ENCODE results near the gene ST6GALNAC6. TPM values are rescaled to one million over a fixed set of nuclear protein-coding genes. Genes with fewer than 3 reads are reported as not detected.
A peak's percentile ranks its signal among the peaks of the same experiment; 100 is the strongest.

The ST6GALNAC6 gene
- total RNA-seq, 1 donor from 2014 or later, result 48.9 TPM

DNA sequence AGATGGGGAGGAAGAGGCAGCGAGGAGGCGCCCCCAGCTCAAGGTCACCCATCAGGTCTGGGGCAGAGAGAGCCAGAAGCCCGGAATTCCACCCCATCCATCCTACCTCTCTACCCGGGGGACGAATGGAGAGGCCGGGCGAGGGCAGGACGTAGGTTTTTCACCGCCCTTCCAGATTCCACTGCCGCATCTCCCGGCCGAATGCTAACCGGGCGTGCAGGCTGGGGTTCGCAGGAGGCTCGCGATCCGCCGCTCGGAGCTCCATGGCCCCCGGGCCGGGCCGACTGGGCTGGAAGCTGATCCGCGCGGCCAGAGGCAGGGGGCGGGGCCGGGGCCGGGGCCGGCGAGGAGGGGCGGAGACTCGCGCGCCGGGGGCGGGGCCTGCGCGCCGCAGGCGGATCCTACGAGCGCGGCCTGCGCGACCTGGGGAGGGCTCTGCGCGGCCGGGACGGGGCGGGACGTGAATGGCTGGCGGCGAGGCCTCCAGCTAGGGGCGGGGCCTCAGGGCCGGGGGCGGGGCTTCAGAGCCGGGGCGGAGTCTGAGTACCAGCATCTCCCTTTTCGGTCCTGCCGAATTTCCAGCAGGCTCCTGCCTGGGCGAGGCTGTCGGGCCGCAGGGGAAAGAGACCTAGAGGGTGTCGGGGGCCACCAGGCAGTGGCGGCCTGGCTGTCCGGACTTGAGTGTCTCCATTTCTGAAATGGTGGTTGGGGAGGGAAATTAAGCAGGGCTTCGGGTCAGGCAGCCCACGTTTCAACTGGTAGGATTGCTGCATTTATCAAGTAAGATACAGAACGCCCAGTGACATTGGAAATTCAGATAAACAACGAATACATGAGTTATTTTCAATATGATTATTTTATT, 17.5 kb upstream of the ST6GALNAC6 start, which contains the start of gene ST6GALNAC4:
ST6GALNAC4 (minus strand) TSS at position 322 of the 862 bp plus-strand sequence. CDS start 622 bp downstream, outside the sequence.
- peak; percentile 95 for DNase-seq (ENCODE audit: low spot score)

DNA sequence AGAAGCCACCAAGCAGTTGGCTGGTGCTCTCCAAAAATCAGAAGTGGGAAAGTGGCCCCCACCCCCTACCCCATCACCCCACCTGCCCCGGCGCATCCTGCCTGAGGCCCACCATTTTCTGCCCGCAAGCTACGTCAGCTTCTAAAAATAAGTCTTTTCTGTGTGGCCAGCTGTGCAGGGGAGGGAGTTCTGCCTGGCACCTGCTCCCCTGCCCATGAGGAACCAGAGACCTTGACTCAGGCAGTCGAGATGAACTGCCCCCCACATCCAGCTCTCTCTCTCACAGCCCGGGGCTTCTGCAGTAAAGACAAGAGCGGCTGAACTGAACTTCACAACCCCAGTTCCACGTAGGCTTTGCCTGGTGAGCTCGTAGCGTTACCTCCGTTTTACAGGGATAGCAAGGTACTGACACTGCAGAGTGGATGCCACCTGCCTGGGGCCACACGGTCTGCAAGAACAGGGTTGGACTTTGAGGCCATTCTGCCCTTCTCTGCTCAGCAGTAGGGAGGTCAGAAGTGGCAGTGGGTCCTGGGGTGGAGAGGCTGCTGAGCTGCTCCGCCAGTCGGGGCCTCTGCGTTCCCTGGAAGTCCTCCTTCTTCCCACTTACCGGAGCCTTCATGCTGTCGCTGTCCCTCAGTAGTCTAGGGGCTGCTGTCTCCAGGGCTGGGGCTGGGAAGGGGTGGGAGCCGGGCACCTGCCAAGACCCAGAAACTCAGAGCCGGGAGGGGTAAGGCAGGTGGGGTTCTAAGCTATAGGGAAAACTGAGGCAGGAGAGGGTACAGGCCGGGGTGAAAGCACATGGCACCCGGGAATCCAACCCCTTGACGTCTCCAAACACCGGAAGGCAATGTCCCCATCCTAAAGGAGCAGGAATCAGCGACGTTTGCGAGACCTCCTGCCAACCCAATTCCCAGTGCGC, 16.7 kb upstream of the ST6GALNAC6 start:
- no peak for DNase-seq (ENCODE audit: low spot score)

DNA sequence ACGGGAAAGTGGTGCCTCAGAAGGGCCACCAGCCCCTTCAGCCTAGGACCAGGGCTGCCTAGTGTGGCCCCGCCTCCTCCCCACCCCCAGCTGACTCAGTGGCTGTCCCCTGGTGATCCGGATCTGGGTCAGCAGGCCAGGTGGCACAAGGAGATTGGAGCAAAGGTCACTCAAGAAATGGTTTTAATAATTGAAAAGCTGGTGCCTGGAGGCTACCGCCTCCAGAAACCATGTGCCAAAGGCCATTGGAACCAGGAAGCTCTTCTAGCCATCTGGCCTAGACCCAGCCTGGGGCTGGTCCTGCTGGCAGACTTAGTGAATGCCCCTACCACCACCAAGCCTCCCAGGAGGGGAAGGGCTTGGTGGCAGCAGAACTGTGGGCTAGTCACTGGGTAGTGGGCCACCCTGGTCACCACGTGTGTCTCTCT, 15.9 kb upstream of the ST6GALNAC6 start:
- DNase-seq (ENCODE audit: low spot score), result no peak

DNA sequence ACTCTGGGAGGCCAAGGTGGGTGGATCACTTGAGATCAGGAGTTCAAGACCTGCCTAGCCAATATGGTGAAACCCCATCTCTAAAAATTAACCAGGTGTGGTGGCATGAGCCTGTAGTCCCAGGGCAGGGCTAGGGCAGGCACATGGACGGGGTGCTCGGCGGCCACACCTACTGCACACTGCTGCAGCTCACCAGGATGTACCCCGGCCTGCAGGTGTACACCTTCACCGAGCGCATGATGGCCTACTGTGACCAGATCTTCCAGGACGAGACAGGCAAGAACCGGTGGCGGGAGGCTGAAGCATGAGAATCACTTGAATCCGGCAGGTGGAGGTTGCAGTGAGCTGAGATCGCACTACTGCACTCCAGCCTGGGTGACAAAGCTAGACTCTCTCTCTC, 14.3 kb upstream of the ST6GALNAC6 start:
- DNase-seq (ENCODE audit: low spot score), result no peak

DNA sequence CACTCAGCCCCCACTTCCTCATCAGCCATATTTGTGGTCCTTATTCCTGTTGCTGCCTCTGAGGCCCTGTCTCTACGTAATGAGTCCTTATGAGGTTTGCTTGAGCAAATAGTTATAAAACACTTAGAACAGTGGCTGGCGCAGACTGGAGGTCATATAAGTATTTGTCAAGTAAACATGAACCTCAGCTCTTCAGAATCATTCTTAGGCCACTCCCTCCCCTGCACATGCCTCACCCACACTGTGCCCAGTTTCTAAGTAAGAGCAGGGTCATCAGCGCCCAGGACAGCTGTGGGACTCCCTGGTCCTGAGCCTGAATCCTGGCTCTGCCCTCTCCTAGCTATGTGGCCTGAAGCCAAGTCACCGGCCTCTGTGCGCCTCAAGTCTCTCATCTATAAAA, 13.5 kb upstream of the ST6GALNAC6 start:
- no peak for DNase-seq (ENCODE audit: low spot score)

DNA sequence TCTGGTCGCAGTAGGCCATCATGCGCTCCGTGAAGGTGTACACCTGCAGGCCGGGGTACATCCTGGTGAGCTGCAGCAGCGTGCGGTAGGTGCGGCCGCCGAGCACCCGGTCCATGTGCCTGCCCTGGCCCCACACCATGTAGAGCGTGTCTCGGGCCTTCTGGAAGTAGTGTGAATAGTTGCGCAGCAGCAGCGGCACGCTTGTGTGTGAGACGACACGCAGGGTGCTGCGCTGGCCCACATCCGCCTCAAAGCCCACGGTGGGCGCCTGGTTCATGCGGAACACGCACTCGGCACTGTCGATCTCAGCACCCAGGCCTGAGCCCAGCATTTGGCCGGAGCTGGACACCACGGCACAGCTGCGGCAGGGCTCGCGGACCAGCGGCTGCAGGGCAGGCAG, 12.9 kb upstream of the ST6GALNAC6 start:
- no peak for DNase-seq (ENCODE audit: low spot score)

DNA sequence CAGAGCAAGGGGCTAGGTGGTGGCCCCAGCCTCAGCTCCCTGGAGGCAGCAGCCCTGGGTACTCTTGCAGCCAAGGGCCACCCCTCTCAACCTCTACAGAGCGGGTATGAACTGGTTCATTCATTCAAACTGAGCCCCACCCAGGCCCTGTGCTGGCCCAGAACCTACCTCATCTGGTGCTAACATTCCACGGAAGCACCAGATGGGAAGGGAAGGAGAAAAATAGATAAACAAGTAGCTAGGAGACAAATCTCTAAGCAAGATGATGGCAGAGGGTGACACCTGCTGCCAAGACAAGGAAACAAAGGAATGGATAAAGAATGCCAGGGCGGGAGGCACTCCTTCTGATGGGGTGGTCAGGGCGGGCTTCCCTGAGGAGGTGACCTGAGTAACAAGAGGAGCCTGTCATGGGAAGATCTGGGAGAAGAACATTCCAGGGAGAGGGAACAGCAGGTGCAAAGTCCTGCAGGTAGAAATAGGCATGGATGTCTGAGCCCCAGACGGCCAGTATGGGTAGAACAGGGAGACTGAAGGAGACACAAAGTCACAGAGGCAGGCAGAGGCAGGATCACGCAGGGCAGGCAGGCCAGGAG, 11.3 kb upstream of the ST6GALNAC6 start:
- DNase-seq (ENCODE audit: low spot score), result no peak

DNA sequence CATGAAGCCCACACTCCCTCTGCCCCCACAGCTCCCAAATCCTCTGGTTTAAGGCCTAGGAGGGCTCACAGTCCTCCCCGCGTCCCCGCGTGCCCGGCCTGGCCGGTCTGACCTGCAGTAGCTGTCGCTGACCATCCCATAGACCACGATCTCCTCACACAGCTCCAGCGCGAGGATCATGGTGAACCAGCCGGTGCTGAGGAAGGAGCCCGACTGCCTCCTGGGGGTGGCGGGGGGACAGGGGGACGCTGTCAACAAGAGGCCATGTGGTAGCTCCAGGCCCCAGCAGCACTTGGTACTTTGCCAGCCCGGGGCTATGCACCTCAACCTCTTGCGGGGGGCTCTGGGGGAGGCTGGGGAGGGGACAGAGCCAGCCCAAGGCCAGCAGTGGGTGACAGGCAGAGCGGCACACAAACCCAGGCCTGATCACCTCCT, 10.5 kb upstream of the ST6GALNAC6 start:
- no peak for DNase-seq (ENCODE audit: low spot score)

DNA sequence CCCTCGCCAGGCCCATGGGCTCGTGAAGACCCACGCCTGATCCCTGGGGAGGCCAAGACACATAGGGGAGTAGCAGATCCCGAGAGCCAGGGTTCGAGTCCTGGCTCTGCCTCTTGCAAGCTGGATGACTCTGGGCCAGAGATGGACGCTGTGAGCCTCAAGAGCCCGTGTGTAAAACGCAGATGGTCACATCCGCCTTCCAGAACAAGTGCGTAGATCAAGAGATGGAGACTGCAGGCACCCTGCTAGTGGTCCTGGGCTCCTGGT, 9.2 kb upstream of the ST6GALNAC6 start:
- no peak for DNase-seq (ENCODE audit: low spot score)

DNA sequence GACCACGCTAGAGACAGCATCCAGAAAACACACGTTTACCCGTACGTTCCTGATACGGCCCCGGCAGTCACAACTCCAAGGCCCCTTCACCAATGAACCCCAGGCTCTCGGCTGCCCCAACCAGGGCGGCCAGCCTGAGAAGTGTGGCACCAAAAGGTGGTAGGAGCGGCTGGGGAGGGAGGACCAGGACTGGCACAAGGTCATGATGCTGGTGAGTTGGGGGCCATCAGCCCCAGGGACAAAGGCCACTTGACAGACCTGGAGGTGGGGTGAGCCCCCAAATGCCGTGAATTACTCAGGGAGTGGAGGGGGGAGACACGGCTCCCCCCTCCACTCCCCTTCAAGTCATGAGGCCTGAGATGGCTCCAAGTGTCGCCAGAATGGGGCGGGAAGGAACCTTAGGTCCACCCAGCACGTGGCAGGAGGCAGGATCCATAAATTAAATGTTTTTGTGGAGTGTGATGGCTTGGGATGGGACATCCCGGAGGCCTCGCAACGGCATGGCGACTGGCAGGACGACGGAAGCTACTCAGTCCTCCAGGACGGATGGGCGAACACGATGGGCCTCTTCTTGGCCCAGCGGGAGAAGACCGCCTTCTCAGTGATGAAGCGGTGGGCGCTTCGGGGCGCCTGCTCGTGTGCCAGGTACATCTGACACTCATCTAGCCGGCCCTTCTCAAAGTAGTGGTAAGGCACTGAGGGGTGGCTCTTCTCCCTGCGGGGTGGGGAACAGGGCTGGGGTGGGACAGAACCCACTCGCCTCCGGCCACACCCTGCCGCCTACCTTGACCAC, 8.7 kb upstream of the ST6GALNAC6 start:
- no peak for DNase-seq (ENCODE audit: low spot score)

DNA sequence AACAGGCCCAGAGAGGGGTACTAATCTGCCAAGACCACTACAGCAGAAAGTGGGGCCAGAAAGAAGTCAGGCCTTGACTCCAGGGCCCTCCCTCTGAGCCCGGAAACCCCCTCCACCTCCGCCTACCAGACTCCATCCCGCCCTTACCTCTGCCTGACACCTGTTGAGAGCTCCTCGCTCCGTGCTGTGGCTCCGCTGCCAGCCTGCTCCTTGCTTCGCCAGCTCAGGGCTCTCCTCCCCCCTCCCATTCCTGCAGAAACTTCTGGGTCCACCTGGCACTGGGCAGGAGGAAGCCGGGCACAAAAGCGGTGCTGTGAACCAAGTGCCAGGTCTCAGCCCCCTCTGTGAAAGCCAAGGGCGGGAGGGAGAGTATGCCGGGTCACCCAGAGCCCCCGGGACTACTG, 6.4 kb upstream of the ST6GALNAC6 start:
- no peak for DNase-seq (ENCODE audit: low spot score)

DNA sequence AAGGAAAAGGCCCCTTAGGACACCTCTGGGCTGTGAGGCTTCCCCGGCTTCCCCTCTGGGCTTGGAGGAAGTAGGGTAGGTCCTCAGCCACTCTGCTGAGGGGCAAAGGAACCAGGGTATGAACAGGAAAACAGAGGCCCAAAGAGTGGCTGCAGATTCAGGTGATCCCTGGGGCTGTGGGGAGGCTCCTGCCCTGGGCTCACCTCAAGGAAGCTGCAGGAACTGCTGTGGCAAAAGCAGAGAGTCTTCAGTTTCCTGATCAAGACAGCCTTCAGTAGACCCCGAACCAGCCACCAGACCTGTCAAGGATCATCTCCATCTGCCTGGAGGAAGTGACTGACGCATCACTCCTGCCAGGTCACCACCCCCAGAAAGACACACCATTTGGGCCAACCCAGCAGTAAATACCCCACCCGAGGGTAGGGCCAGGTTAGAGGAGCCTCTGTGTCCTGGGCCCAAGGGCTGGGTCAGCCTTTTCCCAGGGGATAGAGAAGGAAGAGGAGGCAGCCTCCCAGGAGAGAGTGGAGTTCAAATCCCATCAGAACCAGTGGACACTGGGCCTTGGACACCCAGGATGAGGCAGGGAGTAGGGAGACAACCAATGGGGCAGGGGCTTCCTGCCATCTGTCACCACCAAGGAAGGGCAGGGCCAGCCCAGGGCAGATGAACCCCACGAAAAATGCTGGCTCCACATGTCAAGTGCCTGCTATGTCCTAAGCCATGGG, 5.8 kb upstream of the ST6GALNAC6 start:
- no peak for DNase-seq (ENCODE audit: low spot score)

DNA sequence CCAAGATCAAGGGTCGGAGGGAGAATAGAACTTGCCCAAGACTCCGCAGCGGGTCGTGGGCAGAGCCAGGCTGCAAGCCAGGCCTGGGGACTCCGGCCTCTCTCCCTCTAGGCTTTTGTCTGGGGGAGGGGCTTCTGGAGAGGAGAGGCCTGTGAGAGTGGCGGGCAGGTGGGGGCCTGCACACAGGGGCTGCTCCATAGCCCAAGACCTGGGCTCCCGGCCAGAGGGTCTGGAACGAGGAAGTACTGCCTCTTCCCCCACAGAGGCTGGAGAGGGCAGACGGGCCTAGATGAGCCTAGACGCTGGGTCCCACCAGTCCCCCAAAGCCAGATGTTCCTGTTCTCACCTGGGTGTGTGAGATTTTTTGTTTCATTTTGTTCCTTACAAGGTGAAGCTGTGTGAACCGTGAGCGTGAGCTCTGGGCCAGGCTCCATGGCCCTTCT, 5.2 kb upstream of the ST6GALNAC6 start:
- DNase-seq (ENCODE audit: low spot score), result peak; percentile 88

DNA sequence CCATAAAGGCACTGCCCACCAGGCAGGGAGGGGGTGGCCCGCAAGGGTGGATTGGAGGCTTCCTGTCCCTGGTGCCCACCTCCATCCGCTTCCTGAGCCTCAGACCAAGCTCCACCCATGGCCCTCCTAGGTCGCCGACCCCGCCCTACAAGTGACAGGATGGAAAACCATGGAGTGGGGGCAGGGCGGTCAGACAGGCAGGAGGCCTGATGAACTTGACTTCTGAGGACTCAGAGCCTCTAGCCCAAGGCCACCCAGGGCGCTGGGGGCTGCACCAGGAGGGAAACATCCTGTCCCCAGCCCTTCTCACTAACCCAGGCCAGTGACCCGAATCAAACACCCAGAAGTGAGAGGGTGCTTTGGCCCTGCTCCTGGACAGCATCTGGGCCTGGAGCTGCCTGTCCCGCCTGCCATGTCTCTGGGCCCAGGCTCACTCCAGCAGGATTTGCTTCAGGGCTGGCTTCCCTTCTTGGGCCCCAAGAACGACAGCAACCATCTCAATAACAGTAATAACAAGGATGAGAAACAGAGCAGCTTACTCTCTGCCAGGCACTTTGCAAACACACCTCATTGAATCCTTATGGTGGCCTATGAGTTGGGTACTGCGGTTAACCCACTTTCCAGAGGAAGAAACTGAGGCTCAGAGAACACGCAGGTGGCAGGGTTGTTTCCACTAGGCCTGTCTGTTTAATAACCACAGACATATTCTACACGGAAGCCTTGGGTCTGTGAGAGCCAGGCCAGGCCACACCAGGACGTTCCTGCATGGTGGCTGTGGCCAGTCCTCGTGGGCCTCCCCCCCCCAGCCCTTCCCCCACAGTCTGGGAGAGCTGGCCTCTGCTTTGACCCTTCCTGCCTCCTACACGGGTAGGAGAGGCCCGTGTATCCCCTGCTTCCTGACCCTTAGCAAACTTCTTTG, 4.4 kb upstream of the ST6GALNAC6 start:
- DNase-seq (ENCODE audit: low spot score), result peak; percentile 83

DNA sequence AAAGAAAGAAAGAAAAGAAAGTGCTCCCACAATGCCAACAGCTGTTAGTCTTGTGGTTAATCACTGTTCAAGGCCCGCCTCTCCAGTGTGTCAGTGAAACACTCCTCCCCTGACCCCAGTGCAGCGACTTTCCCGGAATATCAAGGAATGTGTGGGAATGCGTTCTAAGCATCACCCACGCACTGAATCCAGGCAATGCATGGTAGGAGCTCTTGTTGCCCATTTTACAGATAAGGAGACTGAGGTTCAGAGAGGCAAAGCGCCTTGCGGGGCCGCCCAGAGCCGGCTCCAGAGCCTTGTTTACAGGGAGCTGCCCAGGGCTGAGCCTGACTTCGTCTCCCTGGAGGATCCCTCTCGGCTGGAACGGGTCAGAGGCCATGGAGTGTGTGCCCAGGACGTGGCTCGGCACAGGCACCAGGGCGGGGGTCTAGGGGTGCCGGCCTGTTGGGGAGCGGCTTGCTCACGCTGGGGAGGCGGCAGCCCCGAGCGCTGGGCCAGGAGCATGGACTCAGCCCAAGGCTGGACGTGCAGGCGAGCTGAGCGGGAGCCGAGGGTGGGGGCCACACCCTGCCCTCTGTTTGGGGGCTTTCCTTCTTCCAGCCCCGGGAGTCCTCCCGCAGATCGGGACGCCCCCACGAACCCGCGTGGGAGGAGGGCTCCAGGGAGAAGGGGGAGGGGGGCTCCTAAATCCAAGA, 823 bp downstream of the ST6GALNAC6 start:
- DNase-seq (ENCODE audit: low spot score), result no peak

DNA sequence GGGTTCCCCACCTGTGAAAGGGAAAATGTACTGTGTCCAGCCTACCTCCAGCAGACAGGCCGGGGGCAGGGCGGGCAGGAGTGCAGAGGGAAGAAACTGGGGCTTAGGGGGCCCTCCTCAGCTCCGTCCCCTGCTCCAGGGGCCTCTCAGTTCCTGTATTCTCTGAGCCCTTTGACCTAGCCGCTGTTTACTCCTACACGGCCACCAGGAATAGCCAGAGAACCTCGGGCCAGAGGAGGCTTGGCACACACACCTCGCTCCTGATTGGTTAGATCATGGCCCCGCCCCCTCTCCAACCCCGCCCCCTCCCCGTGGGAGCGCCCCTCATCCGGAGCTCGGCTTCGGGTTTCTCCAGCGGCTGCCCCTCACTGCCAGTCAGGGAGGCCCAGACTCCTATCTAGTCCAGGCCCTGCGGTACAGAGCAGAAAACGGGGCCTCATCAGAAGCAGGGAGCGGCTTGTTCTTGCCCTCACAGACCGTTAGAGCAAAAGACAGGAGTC, 2.2 kb downstream of the ST6GALNAC6 start:
- DNase-seq (ENCODE audit: low spot score), result peak; percentile 85

DNA sequence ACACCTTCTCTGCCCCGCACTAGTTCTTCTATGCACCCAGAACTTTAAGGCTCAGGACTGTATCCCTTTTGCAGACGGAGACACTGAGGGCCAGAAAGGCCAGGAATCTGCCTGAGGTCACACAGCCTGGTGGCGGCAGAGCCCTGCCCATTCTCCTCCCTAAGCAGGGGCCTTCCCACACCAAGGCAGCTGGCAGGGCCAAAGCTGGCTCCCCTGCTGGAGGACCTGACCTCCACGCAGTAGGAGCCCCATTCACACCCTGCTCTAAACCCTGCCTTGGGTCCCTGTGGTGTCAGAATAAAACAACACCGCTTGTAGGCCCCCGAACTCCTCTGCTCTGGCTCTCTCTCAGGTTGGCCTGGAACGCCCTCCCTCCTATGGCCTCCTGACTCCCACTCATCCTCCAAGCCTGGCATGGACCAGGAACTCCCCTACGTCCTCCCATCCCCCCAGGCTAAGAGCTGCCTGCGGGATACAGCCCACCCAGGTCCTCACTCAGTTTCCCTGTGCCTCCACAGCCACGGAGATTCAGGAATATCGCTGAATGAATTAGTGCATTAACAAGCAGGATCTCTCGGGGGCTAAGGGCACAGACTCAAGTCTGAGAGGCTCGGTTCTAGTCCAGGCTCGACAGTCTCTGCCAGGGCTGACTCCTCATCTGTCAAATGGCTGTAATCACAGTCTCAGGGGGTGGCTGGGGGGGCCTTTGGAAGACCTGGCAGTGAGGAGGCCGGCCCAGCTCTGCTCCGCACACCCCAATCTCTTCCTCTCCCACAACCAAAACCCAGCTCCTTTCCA, 2.8 kb downstream of the ST6GALNAC6 start:
- DNase-seq (ENCODE audit: low spot score), result no peak

DNA sequence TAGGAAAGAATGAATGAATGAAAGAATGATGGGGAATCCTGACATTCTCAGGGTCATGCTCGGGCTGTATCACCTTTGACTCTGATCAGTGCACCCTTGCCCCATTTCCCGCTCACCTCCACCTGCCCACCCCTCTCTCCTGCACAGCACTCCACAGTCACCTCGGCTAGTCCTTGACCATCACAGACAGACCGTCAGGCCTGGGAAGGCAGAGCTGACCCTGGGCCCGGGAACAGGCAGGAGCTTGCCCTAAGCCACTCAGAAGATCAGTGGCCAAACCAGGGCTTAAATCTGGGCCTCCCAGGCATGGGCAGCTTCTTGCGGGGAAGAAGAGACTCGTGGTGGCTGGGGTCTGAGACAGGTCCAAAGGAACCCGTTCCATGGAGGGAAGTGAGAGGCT, 3.6 kb downstream of the ST6GALNAC6 start:
- no peak for DNase-seq (ENCODE audit: low spot score)
